Activated CD8-positive, alpha-beta memory T cell treated with anti-CD3 and anti-CD28 coated beads, Interleukin-2, amount 50 U/mL, for 24 hours (primary cell): ENCODE measurements around the gene MZT2A.
"Not testable (repeated sequence)": the region's sequence is repeated elsewhere in the genome, so short reads cannot be mapped to it uniquely, and the experiment has no call there.

Experiments
- DNase-seq: peaks from one replicate; pipeline ENCODE4 v3.0.0-alpha.2; 2020; ENCODE audit errors: extremely low read depth

Gene MZT2A, protein sequence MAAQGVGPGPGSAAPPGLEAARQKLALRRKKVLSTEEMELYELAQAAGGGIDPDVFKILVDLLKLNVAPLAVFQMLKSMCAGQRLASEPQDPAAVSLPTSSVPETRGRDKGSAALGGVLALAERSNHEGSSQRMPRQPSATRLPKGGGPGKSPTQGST

DNA sequence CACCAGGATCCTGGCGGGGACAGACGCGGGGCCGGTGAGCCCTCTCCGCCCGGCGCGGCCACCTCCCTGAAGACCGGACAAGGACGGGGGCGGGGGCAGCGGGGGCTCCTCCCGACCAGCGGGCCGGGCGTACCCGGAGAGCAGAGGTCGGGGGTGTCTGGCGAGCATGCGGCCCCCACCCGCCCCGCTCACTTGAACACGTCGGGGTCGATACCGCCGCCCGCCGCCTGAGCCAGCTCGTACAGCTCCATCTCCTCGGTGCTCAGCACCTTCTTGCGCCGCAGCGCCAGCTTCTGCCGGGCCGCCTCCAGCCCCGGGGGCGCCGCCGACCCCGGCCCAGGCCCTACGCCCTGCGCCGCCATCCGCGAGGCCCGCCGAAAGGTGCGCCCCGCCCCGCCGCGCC lies at the start of gene MZT2A:
Gene MZT2A, minus strand, starts transcription at position 383 of the 403 bp plus-strand sequence. Its CDS starts 21 bp downstream, at position 362.
- not testable (repeated sequence) for DNase-seq

DNA sequence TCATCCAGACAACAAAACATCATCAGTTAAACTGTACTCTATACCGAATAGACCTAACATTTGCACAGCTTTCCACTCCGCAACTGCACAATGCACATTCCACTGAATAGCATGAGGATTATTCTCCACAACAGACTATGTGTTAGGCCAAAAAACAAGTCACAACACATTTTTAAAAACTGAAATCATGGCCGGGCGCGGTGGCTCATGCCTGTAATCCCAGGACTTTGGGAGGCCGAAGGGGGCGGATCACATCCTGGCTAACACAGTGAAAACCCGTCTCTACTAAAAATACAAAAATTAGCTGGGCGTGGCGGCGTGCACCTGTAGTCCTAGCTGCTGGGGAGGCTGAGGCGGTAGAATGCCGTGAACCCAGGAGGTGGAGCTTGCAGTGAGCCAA lies 46.7 kb upstream of the MZT2A start:
- not testable (repeated sequence) for DNase-seq

DNA sequence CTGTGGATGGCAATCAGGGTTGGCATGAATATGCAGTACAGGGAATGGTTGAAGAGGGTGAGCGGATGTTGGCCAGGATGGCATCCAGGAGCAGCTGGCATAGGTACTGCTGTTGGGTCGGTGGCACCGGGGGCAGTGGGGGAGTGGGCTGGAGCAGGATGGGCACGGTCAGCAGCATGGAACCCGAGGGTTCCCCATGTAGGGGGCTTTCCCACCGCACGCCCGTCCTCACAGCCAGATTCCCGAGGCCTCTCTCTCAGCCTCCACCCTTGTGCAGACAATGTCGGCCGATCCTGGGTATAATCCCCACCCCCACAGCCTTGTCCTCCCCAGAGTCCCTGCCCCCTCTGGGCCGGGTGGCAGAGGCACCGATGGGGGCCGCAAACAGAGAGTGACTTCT lies 44.6 kb upstream of the MZT2A start:
- DNase-seq: not testable (repeated sequence)

DNA sequence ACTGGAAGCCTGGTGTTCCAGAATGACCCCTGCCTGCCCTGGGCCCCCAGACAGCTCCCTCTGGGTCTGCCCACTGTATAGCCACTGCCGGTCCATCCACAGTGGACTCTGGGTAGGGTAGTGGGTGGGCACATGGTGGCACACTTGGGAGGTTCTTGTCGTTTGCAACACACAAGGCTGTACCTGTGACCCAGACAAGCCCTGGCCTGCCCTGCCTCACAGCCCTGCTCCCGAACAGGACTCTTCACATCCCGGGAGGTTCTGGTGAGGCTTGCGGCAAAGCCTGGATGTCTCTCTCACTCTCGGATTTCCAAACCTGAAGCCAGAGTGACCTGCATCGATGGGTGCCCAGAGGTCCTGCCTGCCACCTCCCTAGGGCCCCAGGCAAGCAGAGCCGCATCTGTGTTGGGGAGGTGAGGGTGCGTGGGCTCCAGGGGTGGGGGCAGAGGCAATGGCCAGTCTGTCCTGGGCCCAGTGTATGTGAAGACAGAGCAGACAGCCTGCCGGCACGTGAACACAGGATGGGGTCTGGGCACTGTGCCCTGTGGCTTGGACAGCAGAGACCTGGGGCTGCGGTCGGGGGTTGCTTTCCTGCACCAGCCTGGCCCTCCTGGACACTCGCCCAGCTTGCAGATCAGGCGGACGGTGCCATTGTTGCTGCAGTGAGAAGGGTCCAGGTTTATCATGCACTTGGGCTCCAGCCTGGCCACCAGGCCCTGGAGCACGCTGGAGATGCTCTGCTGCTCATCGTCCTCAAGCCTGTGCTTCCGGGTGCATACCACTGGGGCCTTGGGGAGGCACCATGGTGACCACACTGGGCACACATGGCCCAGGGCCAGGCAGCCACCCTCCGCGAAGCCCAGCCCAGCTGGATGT lies 44.0 kb upstream of the MZT2A start:
- not testable (repeated sequence) for DNase-seq

DNA sequence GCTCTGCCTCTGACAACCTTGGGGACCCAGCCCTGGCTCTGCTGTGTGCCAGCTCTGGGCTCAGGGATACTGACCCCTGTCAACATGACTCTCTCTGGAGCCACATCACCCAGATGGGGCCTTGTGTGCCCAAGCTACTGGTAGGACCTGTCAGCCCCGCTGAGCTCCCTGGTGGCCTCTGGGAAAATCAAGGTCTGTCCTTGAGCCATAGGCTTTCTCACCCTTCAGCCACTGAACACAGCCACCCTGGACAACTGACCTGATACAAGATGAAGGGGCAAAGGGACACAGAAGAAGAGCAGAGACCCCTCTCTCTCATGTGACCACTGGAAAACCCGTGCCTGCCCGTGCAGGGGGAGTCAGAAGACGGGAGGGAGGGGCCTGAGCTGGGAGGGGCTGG lies 43.3 kb upstream of the MZT2A start:
- no peak for DNase-seq

DNA sequence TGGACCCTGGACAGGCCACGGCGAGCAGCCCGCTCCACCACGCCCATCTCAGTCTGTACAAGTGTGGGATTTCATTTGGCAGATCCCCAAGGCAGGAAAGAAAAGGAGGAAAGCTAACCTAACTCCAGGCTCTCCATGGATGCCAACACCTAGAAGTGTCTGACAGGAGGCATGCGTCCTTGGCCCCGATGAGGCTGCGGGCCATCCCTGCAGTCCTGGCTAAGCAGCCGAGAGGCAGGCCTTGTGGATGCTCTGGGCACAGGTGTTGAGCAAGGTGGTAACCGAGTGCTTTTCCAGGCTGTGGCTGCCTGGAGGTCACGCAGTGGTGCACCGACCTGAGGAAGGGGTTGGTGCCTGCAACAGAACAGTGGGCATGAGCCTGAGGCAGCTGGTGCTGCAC lies 42.8 kb upstream of the MZT2A start:
- DNase-seq: not testable (repeated sequence)

DNA sequence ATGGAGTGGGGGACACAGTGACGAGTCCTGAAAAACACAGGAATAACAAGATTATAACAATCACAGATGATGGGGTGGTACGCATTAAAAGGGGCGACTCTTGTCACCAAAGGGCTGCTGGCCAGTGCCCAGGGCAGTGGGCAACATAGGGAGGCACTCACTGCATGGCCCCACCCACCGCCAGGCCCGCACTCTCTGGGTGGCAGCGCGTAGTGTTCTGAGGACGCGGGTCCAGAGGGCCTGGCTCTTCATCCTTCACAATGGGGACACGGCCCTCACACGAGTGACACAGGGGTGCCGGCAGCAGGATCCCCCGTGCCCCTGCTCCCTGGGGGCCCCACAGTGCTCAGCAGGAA lies 42.1 kb upstream of the MZT2A start:
- DNase-seq: not testable (repeated sequence)

DNA sequence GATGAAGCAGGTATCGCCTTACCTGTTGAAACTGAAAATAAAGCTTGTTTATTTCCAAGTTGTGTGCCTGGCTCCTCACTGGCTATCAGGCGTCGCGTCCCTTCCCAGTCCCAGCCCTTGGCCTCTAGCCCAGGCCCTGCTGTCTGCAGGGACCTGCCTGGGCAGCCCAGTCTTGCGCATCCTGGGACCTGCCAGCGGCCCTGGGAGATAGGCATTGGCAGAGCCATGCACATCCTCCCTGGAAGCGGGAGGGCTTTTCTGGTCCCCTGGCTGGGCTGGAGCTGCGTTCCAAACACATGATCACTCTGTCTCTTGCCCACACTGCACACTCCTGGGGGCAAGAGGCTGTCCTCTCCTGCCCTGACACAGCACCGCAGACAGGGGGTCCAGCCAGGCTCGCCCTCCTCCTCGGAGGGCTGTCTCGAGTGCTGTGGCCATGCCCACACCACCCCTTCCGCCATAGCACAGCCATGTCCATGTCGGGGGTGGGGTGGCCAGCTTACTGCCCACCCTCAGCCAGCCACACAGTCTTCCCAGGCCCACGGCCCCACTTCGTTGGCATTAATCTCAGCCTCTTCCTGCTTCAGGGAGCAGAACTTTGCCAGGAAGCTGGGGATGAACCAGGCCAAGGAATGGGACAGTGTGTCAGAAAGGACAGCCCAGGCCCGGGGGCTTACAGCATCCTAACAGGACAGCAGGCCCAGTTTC lies 41.6 kb upstream of the MZT2A start:
- DNase-seq: not testable (repeated sequence)

DNA sequence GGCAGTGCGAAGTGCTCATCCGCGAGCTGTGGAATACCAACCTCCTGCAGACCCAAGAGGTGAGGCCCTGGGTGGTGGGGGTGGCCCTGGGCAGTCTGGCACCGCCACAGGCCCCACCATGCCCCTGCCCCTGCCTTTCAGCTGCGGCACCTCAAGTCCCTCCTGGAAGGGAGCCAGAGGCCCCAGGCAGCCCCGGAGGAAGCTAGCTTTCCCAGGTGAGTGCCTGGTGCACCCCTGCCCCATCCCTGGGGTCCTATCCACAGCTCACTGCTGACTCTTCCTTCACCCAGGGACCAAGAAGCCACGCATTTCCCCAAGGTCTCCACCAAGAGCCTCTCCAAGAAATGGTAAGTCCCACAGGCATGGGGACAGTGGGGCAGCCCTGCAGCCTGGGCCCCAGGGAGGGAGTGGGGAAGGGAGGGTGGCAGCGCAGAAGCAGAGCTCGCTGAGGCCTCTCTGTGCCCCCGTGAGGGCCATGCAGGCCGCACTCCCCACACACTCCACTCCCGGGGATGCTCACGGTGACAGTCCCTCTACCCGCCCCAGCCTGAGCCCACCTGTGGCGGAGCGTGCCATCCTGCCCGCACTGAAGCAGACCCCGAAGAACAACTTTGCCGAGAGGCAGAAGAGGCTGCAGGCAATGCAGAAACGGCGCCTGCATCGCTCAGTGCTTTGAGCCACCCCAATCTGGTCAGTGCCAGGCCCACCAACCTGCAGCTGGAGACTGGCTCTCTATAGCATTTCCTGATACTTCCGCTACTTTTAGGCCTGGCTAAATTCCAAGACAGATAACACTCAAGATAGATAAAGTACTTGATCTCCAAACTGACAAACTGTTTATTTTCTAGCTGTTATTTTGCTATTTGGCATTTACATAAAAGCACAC lies 40.8 kb upstream of the MZT2A start:
- DNase-seq: not testable (repeated sequence)

DNA sequence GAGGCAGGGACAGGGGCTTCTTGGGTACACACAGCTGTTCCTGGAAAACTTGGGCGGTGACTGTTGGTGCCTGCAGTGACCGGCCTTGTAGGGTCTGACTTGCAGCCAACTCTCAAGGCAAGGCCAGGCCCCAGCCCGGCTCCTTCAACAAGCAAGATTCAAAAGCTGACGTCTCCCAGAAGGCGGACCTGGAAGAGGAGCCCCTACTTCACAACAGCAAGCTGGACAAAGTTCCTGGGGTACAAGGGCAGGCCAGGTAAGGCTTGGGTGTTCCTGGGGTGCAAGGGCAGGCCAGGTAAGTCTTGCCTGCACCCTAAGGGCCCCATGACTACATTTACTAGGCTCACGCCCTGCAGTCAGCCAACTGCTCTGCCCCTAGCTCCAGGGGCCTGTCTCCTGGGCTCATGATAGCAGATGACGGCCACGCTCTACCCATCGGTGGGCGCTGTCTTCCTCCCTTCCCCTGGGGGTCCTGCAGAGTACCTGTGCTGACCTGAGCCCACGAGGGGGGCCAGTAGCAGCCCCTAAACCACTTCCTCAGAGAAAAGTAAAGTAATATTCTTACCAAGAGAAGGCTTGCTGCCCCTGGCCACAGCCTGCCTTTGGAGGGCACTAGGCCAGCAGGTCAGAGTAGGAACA lies 39.5 kb upstream of the MZT2A start:
- DNase-seq: not testable (repeated sequence)

DNA sequence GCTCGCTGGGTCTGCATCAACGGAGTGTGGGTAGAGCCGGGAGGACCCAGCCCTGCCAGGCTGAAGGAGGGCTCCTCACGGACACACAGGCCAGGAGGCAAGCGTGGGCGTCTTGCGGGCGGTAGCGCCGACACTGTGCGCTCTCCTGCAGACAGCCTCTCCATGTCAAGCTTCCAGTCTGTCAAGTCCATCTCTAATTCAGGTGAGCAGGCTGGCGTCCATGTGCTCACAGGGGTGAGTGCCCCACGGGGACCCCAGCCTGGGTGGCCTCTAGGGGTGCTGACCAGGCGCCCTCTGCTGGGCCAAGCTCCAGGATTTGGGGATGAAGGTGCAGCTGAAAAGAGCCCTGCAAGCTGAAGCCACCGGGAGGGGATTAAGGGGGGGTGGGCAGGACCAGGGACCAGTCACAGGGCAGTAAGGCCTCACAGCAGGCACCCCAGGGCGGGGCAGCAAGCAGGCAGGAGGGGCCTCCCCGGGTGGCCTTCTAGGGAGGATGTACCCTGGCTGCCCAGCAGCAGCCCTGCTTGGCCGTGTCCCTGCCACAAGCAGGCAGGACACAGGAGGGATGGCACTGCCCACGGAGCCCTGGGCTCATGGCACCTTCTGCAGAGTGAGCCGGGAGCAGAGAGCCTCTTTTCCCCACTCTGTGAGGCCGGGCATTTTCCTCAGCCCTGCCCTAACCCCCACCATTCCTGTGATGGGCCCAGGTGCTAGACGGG lies 38.6 kb upstream of the MZT2A start:
- DNase-seq: not testable (repeated sequence)

DNA sequence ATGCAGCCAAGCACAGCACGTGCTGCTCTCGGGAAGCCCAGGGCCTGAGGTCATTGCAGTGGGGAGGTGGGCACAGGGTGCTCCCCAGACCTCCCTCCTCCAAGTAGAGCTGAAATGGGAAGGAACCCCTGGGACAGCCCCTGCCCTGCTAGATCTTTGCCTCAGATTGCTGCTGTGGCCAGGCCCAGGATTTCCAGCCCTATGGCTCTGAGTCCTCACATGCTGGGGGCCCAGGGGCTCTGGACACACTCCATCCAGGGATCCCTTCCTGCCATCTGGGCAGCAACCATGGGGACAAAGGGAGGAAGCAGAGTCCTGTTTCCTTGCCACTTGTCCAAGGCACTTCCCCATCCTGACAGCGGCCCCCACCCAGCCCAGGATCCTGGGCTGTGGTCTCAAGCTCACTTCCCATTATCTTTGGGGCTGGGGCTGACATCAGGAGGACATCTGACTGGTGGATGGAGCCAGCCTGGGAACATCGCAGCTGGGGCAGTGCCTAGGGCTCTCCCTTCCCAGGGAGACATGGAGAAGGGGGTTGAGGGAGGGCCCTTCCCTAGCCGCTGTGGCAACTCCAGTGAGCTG lies 37.8 kb upstream of the MZT2A start:
- not testable (repeated sequence) for DNase-seq

DNA sequence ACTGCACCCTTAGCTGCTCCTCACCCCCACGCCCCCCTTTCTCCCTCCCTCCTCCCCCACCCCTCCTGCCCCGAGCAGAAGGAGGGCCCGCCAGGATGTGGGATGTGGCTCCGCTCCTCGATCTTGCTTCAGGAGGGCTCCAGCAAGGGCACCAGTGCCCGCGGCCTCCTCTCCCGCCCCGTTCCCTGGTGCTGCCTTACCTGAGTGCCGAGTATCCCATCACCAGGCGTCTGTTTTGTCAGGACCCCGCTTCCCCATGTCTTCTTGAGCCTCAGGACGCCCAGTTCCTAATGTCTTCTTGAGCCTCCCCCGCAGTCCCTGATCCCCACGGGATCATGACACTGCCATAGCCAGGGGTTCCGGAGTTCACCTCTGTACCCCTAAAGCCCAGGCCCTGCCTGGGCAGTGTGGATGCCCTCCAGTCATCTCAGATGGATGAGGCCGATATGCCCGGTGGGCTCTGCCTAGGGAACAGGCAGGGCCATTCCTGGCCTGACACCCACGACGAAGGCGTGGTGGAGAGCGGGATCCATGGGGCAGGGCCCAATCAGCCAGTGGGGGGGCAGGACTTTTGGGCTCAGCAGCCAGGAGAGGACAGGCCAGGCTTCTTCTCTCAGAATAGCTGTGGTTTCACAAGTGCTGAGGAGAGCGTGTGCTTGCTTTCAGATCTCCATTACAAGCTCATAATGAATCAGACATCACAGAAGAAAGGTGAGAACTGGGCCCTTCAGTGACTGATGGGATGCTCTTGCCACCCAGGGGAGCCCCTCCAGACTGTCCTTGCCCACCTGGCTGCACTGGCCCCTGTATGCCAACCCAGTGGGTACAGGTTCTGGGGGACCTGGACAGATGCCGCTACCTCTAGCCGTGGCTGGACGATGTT lies 37.0 kb upstream of the MZT2A start:
- not testable (repeated sequence) for DNase-seq

DNA sequence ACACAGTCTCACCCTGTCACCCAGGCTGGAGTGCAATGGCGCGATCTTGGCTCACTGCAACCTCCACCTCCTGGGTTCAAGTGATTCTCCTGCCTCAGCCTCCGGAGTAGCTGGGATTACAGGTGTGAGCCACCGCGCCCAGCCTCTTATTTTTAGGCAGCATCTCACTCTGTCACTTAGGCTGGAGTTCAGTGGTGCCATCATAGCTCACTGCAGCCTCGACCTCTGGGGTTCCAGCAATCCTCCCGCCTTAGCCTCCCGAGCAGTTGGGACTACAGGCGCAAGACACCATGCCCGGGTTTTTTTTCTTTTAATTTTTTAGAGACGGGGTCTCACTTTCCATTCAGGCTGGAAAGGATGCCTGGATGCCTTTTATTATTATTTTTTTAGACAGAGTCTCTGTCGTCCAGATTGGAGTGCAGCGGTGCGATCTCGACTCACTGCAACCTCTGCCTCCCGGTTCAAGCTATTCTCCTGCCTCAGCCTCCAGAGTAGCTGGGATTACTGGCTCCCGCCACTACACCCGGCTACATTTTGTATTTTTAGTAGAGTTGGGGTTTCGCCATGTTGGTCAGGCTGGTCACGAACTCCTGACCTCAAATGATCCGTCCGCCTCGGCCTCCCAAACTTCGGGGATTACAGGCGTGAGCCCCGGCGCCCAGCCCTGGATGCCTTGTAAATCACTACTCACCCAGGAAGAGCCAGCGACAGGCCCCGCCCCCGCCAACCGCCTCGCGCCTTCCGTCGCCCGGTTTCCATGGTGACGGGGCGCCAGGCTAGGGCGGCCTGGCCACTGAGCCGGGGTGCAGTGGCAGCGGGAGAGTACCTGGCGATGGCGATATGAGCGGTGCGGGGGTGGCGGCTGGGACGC lies 35.2 kb upstream of the MZT2A start, which contains the start of gene CCDC74A:
Gene CCDC74A, plus strand, starts transcription at position 758 of the 871 bp plus-strand sequence. Its CDS starts 83 bp downstream, at position 841.
- DNase-seq: peak; percentile 19

DNA sequence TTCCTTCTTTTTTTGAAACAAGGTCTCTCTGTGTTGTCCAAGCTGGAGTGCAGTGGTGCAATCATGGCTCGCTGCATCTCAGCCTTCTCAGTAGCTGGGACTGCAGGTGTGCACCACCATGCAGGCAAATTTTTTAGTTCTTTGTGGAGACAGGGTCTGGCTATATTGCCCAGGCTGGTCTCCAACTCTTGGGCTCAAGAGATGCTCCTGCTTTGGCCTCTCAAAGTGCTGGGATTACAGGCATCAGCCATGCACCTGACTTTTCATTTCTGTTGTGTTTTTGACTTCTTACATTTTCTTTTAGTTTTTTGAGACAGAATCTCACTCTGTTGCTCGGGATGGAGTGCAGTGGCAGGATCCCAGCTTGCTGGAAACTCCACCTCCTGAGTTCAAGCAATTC lies 33.1 kb upstream of the MZT2A start:
- not testable (repeated sequence) for DNase-seq

DNA sequence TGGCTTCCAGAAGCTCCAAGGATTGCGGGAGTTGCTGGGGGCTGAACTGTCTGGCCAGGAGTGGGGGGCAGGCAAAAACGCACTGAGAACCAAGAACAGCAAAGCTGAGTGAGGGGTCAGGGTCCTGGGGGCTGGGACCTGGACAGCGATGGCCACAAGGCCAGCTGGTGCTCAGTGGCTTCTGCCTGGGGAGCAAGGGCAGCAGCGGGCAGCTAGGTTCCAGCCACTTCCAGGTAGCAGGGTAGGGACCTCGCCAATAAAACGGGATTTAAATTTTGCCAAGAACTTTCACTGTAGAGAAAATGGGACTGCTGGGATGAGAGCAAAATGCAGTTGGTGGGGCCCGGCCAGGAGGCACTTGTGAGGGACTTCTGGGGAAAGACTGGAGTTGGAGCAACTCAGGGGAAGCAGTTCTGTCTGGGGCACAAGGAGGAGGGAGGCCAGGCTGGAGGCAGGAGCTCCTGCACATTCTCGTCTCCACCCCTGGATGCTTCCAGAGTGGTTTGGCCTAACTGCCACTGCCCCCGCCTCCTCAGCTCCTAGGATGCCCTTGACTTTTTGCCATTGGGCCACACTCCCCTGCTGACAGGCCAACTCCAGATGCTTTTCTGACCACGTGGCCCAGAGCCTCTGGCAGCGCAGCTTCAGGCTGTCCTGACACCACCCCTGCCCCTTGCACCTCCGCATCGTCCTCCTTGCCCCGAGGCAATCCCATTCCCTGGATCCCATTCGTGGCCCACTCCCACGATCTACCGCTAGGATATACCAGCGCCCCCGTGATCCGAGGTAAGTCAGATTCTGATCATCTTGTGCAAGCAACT lies 30.0 kb upstream of the MZT2A start:
- DNase-seq: no peak

DNA sequence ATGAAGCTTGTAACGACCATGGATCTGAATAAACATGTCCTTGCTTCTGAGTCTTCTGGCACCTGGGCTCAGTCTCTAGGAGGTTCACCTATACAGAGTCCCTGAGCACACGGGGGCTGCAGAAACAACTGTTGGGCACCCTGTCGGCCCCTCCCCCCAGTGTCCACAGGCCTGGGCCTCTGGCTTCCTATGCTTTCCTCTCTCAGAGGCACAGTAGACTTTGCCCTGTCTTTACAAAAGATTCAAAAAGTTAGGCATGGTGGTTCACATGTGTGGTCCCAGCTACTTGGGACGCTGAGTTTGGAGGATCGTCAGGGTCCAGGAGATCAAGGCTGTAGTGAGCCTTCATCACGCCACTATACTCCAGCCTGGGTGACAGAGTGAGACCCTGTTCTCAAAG lies 29.3 kb upstream of the MZT2A start:
- DNase-seq: not testable (repeated sequence)
